GM18499 (cell line): Measurements from ENCODE around the gene HORMAD1.
"Not testable (repeated sequence)": the region's sequence is repeated elsewhere in the genome, so short reads cannot be mapped to it uniquely, and the experiment has no call there.

Experiments
- ATAC-seq: cut with Tn5 transposase; IDR thresholded peaks from one replicate; pipeline ENCODE4 v1.9.1; 2021; ENCODE audit warnings: moderate number of reproducible peaks; ENCODE audit not compliant: insufficient read depth, unreplicated experiment

HORMAD1 gene

DNA sequence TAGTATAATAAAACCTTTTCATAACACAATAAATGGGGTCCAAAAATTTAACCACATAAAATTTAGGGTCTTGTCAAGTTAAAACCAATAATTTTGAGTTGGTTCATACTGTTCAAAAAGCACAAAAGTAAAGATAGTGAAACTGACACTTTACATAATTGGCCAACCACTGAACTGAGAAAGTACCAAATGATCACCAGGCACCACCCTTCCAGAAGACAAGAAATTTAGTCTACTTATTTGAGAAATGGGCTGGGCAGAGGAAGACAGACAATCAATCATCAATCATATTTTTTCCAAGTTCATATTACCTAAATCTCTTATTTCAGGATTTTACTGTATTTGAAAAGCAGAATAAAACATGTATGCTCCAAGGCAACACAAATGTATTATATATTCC lies 17.3 kb downstream of the HORMAD1 start:
- ATAC-seq: no peak

DNA sequence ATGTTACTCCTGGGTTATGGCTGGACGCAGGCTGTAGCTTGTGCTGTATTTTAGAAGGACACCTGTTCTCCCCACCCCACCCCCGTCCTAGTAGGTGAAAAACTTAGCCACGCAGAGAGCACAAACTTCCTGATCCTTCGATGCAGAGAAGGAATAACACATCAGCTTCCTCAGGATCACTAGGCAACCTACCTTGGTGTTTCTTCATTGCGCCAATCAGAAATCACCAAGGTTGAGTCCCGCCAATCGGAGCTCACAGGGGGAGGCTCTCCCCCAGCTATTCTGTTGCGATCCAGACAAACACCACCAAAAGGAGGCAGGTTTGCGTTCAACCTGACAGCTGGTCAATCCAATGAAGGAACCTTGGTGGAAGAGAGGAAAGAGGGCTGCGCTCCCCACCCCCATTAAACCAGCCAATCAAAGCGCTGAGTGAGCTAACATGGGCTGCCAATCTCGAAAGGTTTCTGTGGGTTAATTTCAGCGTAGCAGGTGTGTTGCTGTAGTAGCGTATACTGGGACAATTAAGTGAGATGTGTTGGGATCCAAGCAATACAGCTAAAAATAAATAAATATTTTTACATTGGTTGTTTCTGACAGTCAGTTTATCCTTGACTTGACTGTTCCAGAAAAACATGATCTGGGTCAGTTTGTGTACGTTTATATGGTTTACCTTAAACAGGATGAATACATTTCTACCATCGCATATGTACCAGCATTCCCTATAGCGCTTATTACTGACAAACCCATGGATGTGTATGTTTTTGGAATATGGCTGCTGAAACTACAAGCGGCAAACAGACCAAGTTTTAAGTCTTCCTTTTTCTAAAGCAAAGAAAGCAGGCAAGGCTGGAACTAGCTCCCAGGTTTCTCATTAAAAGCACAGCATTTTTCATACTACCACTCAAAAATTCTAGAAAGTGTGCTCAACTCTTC lies 23.4 kb downstream of the HORMAD1 start, which contains the start of gene GOLPH3L:
Gene GOLPH3L, minus strand, starts transcription at position 160 of the 933 bp plus-strand sequence. CDS start 2,316 bp downstream, outside the sequence.
- ATAC-seq: peak; percentile 95

DNA sequence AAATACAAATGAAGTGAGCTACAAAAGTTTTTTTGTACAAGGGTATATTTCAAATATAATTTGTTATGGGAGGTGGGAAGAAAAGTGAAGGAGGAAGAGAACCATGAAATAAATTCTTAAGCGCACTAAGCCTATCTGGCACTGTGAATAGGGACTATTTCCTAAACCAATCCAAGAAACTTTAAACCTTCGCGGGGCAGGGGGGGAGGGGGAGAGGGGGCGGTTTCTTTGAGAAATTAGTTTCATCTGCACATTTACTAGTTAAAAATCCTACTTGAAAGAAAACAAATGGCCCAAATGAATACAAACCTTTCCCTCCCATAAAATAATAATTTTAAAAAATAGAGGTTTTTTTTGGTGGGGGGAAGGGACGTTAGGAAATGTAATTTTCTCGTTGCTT lies 24.1 kb downstream of the HORMAD1 start:
- no peak for ATAC-seq

DNA sequence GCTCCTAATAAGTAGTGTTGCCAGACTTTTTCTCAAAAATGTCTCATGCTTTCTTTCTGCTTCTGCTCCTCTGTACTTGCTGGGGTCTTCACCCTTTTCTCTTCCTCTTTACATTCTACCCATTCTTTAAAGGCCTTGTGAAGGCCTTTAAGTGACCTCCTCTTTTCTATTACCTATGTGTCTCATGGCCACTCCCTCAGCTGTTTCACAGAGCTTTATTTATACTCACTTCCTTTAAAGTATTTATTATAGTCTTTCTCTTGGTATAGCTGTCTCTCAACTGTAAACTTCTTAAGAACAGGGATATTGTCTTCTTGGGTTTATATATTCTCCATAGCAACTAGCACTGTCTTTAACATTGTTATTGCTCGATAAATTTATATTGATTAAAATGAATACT lies 24.5 kb downstream of the HORMAD1 start:
- ATAC-seq: no peak

DNA sequence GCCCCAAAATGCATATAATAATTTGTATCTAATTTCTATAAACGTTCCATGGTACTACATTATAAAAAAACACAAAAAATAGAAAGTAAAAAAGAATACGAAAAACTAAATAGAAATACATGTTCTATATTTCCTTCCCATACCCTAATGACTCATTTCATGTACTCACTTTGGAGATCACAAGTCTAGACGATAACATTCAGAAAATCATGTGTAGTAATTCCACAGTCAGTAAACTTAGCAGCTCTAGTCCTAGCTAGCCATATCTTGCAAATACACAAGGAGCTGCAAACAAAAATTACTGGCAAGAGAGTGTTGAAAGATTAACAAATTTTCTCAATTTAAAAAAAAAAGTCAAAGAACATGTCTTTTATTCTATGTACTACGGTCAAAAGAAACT lies 25.1 kb downstream of the HORMAD1 start:
- ATAC-seq: no peak

DNA sequence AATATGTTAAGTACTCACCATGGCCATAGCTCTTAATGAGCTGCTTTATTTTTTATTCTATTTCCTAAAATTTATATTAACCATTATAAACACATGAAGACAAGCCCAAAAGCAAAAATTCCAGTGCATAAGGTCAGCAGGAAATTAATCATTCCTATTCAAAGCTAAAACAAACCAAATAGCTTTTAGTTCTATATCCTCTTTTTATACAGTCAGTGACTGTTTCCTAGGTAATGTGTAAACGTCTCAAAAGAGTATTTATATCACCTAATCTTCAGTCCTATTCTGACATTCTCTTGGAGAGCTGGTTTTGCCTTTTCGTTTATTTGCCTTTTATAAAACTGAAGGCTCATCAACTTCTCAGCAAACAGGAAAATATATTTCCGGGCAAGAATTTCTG lies 28.0 kb downstream of the HORMAD1 start:
- ATAC-seq: no peak

DNA sequence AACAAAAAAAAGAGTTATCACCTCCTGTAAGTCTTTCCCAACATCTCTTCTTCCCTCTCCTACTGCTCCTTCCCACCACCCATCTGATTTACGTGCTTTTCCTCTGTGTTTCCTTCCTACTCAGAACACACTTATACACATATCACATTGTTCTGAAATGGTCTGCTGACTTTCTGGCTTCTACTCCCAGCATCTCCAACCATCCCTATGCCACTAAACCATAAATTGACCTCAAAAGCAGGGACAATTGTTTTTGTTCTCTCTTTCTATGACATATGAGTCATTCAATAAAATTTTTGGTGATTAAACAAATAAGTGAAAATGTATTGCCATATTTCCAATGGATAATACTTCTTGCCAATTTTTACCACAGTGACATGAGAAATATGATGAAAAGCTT lies 31.9 kb downstream of the HORMAD1 start:
- no peak for ATAC-seq

DNA sequence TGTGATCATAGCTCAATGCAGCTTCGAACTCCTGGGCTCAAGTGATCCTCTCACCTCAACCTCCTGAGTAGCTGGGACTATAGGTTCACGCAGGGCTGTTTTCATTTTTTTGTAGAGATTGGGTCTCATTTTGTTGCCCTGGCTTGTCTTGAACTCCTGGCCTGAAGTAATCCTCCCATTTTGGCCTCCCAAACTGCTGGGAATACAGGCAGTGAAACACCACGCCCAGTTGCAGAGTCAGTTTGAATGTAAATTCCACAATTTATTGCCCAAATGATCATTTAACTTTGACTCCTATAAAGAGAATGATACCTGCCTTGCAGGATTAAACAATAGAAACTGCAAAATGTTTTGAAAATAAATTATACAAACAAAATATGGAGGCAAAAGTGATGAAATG lies 34.4 kb downstream of the HORMAD1 start:
- no peak for ATAC-seq

DNA sequence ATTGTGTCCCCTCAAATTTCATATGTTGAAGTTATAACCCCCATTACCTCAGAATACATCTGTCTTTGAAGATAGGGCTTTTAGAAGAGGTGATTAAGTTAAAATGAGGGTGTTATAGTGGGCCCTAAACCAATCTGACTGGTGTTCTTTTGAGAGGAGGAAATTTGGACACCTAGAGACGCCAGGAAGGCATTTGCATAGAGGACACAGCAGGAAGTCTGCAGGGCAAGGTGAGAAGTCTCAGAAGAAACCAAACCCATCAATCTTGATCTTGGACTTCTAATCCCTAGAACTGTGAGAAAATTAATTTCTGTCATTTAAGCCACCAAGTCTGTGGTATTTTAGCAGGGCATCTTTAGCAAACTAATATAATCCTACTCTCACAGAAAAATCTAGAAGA lies 36.8 kb downstream of the HORMAD1 start:
- no peak for ATAC-seq

DNA sequence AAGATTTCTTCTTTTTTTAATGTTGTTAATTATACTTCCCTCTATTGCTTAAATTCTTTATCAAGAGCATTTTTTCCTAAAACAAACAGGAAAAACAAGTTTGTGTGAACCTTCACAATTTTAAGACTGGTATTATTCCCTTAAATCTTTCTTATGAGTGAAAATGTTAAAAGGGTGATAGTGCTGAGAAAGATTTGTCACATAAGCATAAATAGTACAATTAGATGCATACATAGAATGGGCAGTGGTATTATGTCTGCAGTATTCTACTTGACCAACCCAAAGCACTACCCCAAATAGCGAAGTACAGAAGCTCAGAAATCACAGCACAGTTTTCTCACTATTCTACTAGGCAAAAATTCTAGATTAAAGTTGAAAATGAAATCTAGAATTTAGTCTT lies 41.7 kb downstream of the HORMAD1 start:
- no peak for ATAC-seq

DNA sequence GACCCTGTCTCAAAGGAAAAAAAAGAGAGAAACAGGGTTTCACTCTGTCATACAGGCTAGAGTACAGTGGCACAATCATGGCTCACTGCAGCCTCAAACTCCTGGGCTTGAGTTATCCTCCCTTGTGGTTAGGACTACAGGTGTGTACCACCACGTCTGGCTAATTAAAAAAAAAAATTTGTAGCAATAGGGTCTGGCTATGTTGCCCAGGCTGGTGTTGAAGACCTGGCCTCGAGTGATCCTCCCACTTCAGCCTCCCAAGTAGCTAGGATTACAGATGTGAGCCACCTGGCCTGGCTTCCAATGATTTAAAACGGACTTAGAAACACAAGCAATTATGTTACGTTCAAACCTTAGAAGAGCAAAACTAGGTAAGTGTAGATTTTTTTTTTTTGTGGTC lies 45.8 kb downstream of the HORMAD1 start:
- ATAC-seq: no peak

DNA sequence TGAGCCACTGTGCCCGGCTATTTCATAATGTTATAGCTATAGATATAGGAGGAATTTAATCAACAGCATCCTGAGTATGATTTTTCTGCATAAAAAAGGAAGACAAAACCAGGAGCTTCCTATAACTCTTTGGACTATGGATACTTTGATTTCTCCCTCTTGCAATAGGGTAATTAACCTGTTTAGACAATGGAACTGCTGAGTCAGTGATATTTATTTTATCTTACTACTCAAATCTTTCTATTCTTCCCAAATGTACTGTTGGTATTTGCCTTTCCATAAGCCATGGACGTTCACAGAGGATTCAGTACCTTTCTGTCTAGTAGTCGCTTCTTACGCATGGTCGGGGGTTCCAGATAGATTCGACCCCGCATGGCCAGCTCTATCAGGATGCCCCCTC lies 57.4 kb downstream of the HORMAD1 start:
- ATAC-seq: no peak

DNA sequence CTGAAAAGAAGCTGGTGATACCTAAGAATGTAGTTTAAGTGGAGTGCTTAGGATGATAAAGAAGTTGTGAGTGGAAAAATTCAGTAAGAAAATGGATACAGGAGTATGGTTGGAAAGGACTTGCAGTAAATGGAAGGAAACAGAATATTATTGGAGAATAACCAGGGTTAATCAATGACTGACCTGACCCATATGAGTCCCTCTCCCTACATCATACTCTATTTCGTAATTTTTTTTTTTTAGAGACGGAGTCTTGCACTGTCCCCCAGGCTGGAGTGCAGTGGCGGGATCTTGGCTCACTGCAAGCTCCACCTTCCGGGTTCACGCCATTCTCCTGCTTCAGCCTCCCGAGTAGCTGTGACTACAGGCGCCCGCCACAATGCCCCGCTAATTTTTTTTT lies 57.9 kb downstream of the HORMAD1 start:
- ATAC-seq: no peak

DNA sequence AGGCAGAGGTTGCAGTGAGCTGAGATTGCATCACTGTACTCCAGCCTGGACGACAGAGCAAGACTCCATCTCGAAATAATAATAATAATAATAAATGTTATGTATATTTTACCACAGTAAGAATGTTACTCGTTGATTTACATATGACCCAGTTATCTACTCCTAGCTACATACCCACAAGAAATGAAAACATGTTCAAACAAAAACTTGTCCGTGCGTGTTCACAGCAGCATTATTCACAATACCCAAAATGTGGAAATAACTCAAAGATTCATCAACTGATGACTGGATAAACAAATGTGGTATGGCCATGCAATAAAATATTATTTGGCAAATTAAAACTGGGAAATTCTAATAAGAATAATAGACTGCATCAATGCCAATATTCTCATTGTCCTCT lies 59.5 kb downstream of the HORMAD1 start:
- ATAC-seq: no peak

DNA sequence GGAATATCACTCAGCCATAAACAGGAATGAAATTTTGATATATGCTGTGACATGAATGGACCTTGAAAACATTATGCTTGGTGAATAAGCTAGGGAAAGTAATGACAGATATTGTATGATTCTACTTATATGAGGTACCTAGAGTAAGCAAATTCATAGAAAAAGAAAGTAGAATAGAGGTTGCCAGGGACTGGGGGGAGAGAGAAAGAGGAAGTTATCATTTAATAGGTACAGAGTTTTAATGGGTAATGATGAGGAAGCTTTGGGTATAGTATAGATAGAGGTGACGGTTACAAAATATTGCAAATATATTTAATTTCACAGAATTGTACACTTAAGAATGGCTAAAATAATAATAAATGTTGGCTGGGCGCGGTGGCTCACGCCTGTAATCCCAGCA lies 60.1 kb downstream of the HORMAD1 start:
- no peak for ATAC-seq

DNA sequence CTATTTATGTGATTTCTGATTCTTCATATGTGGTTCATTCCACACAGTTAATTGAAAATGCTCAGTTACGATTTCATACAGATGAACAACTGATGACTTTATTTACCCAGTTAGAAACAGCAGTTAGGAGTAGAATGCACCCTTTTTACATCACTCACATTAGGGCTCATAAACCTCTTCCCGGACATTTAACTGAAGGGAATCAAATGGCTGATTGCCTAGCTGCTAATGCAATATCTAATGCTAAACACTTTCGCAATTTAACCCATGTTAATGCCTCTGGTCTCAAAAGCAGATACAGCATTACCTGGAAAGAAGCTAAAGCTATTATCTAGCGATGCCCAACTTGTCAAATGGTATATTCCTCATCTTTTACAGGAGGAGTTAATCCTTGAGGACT lies 63.6 kb downstream of the HORMAD1 start:
- not testable (repeated sequence) for ATAC-seq

DNA sequence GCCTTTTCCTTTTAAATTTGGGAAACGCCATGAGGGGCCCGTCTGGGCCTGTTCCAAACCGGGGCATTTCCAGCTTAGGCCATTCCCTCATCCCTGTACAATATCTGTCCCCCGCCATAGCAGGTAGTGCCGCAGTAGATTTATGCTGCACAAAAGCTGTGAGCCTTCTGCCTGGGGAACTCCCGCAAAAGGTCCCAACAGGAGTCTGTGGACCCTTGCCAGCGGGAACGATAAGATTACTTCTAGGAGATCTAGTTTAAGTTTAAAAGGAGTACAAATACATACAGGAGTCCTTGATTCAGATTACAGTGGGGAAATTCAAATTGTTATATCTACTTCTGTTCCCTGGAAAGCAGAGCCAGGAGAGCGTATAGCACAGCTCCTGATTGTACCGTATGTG lies 66.1 kb downstream of the HORMAD1 start:
- not testable (repeated sequence) for ATAC-seq

DNA sequence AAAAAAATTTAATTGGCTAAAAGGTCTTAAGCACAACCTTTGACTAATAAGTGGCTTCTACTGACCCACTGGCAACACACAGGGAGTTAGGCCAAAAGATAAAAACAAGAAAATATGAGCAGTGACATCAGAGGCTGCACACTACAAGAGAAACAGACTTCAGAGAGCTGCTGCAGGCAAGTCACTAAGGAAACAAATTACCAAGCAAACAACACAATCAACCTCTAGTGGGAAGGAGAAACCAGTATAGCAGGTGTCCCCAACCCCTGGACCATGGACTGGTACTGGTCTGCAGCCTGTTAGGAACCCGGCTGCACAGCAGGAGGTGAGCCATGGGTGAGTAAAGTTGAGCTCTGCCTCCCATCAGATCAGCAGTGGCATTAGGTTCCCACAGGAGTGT lies 70.5 kb downstream of the HORMAD1 start:
- no peak for ATAC-seq

DNA sequence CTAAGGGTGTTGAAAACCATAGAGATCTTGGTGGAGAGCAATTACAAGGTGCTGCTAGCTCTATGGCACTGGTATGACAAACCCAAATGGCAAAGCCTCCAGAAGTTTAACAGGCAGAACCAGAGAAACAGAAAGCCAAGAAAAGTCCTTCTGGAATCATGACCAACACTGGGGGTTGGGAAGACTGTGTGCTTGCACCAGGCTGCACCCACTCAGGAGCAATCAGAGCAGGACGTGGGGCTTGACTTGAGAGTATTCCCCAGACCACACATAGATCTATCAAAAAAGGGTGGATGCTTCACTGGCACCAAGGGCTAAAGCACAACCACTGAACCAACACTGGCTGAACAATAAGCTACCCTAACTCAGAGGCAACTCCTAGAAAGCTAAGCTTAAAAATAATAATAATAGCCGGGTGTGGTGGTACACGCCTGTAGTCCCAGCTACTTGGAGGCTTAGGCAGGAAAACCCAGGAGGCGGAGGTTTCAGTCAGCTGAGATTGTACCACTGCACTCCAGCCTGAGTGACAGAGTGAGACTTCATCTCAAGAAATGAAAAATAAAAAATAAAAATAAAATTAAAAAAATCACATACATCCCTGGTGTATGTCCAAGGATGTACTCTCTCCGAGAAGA lies 71.1 kb downstream of the HORMAD1 start:
- no peak for ATAC-seq
